ENCODE measurements around the gene TMX1. TPM values are rescaled to one million over a fixed set of nuclear protein-coding genes. Genes with fewer than 3 reads are reported as not detected.

The TMX1 gene
- total RNA-seq, 1 donor from 2014 or later, result 19.8 TPM

DNA sequence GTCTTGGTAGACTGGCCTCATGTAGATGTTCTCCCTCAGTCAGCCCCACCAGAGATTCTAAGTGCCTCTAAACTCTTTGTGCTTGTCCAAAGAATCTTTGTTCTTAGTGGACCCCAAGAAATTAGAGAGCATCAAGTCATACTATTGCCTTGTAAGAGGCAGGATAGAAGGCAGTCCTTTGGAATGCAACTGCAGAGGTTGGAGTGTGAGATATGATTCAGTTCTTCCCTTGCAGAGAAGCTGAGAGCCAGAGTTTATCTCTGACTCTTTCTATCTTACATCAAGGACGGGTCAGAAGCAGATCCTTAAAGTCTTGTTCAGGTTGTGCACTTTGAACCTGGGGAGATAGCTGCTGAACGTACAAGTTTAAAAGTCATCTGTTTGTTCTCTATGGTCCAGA, 21.1 kb downstream of the TMX1 start:
- H3K4me3 ChIP-seq (ENCODE audit: low read length in 3 of 3), result no peak overlapping the region
- H3K27me3 ChIP-seq (ENCODE audit: control insufficient read depth in 3 of 3, insufficient read depth in 3 of 3, low read length in 3 of 3), result no peaks in the 10 kb centered on the region
- peaks cover 0 to 4% (median 0%) of the 10 kb centered on the region in 3 donors for H3K36me3 ChIP-seq (ENCODE audit: control insufficient read depth in 3 of 3, insufficient read depth in 3 of 3, low read length in 3 of 3)
- no peak overlapping the region for H3K9ac ChIP-seq (ENCODE audit: low read depth in 1 of 3, low read length in 3 of 3)
- peaks cover 0 to 2% (median 0%) of the 10 kb centered on the region in 3 donors for H3K9me3 ChIP-seq (ENCODE audit: control insufficient read depth in 3 of 3, low read length in 3 of 3)
- H3K27ac ChIP-seq (ENCODE audit: low read depth, low read length), result no peak overlapping the region
- no peaks in the 10 kb centered on the region for H3K4me1 ChIP-seq (ENCODE audit: control insufficient read depth in 3 of 3, insufficient read depth in 3 of 3, low read length in 3 of 3)

DNA sequence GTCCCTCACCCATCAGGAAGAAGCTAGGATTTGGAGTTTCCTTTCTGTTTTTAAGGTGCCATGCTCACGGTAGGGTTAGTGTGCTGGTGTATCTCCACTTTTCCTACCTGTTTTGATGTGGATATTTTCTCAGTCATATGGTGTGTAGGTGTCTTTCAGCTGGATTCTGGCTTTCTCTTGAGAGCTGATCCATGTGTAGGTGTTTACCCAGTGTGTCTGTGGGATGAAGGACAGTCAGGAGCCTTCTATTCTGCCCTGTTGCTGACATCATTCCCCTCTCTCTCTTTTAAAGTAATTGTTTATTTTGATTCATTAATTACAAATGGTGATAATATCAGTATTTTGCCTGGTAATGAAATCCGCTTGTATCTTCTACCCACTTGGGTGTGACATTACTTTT, 22.8 kb downstream of the TMX1 start:
- Histone ChIP-seq H3K36me3 (ENCODE audit: control insufficient read depth in 3 of 3, insufficient read depth in 3 of 3, low read length in 3 of 3) (peaks cover 0 to 4% (median 0%) of the 10 kb centered on the region in 3 donors), H3K27me3 (ENCODE audit: control insufficient read depth in 3 of 3, insufficient read depth in 3 of 3, low read length in 3 of 3) (no peaks in the 10 kb centered on the region), H3K9me3 (ENCODE audit: control insufficient read depth in 3 of 3, low read length in 3 of 3) (peaks cover 0 to 2% (median 0%) of the 10 kb centered on the region in 3 donors), H3K4me3 (ENCODE audit: low read length in 3 of 3) (no peak overlapping the region), H3K9ac (ENCODE audit: low read depth in 1 of 3, low read length in 3 of 3) (no peak overlapping the region), H3K4me1 (ENCODE audit: control insufficient read depth in 3 of 3, insufficient read depth in 3 of 3, low read length in 3 of 3) (no peaks in the 10 kb centered on the region), H3K27ac (ENCODE audit: low read depth, low read length) (no peak overlapping the region)

DNA sequence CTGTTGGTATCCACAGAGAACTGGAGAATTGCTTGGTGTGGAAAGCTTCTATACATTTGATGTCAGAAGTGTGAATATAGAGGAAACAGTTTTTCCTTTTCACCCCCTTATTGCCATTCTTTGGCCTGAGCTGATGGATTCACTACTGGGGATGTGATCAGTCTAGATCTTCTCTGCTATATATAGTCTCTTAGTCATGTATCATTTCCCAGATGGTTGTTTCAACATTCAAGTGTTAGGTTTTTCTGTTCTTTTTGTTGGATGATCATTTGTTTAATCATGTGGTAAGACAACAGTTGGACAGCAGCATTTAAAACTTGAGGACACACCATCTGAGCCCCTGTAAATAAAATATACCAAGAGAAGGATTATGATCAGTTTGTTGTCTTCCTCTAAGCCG, 29.6 kb downstream of the TMX1 start:
- no peak overlapping the region for H3K27ac ChIP-seq (ENCODE audit: low read depth, low read length)
- no peak overlapping the region for H3K4me3 ChIP-seq (ENCODE audit: low read length in 3 of 3)
- no peaks in the 10 kb centered on the region for H3K36me3 ChIP-seq (ENCODE audit: control insufficient read depth in 3 of 3, insufficient read depth in 3 of 3, low read length in 3 of 3)
- H3K27me3 ChIP-seq (ENCODE audit: control insufficient read depth in 3 of 3, insufficient read depth in 3 of 3, low read length in 3 of 3), result no peaks in the 10 kb centered on the region
- H3K9ac ChIP-seq (ENCODE audit: low read depth in 1 of 3, low read length in 3 of 3), result no peak overlapping the region
- no peaks in the 10 kb centered on the region for H3K9me3 ChIP-seq (ENCODE audit: control insufficient read depth in 3 of 3, low read length in 3 of 3)
- H3K4me1 ChIP-seq (ENCODE audit: control insufficient read depth in 3 of 3, insufficient read depth in 3 of 3, low read length in 3 of 3), result no peaks in the 10 kb centered on the region

DNA sequence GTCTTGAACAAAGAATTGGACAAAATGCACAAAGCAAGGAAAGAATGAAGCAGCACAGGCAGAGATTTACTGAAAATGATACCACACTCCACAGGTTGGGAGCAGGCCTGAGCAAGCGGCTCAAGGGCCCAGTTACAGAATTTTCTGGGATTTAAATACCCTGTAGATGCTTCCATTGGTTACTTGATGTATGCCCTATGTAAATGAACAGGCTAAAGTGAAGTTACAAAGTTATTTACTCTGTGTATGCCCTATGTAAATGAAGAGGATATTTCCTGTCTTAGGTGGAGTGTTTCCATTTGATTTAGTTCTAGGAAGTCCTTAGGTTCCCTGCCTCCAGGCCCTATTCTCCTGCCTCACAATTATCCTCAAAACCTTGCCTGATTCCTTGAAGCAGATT, 36.6 kb downstream of the TMX1 start:
- no peaks in the 10 kb centered on the region for H3K36me3 ChIP-seq (ENCODE audit: control insufficient read depth in 3 of 3, insufficient read depth in 3 of 3, low read length in 3 of 3)
- no peak overlapping the region for H3K27ac ChIP-seq (ENCODE audit: low read depth, low read length)
- no peaks in the 10 kb centered on the region for H3K4me1 ChIP-seq (ENCODE audit: control insufficient read depth in 3 of 3, insufficient read depth in 3 of 3, low read length in 3 of 3)
- no peaks in the 10 kb centered on the region for H3K9me3 ChIP-seq (ENCODE audit: control insufficient read depth in 3 of 3, low read length in 3 of 3)
- H3K27me3 ChIP-seq (ENCODE audit: control insufficient read depth in 3 of 3, insufficient read depth in 3 of 3, low read length in 3 of 3), result no peaks in the 10 kb centered on the region
- H3K4me3 ChIP-seq (ENCODE audit: low read length in 3 of 3), result no peak overlapping the region
- H3K9ac ChIP-seq (ENCODE audit: low read depth in 1 of 3, low read length in 3 of 3), result no peak overlapping the region

DNA sequence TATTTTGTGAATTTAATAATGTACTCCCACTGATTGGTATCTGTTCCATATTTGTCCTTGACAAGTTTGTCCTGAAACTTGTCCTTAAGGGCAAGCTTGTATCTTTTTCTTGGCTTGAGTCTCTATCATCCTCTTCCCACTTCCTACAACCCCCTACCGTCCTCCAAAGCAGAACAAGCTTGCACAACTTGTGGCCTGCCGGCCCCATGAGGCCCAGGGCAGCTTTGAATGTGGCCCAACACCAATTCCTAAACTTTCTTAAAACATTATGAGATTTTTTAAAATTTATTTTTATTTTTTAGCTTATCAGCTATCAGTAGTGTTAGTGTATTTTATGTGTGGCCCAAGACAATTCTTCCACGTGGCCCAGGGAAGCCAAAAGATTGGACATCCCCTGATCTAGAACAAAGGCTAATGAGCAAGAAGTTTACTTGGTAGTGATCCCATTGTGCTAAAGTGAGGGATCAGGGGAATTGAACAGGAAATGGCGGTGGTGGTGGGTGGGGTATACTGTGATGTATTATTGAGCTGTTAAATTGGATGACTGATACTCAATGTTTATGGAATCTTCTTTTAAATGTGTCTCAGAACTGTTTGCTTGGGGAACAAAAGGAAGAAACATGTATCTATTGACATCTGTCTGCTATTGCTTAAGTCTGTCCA, 37.8 kb downstream of the TMX1 start:
- Histone ChIP-seq H3K9me3 (ENCODE audit: control insufficient read depth in 3 of 3, low read length in 3 of 3) (no peaks in the 10 kb centered on the region), H3K27me3 (ENCODE audit: control insufficient read depth in 3 of 3, insufficient read depth in 3 of 3, low read length in 3 of 3) (no peaks in the 10 kb centered on the region), H3K36me3 (ENCODE audit: control insufficient read depth in 3 of 3, insufficient read depth in 3 of 3, low read length in 3 of 3) (no peaks in the 10 kb centered on the region), H3K4me1 (ENCODE audit: control insufficient read depth in 3 of 3, insufficient read depth in 3 of 3, low read length in 3 of 3) (no peaks in the 10 kb centered on the region), H3K9ac (ENCODE audit: low read depth in 1 of 3, low read length in 3 of 3) (no peak overlapping the region), H3K4me3 (ENCODE audit: low read length in 3 of 3) (no peak overlapping the region), H3K27ac (ENCODE audit: low read depth, low read length) (no peak overlapping the region)

DNA sequence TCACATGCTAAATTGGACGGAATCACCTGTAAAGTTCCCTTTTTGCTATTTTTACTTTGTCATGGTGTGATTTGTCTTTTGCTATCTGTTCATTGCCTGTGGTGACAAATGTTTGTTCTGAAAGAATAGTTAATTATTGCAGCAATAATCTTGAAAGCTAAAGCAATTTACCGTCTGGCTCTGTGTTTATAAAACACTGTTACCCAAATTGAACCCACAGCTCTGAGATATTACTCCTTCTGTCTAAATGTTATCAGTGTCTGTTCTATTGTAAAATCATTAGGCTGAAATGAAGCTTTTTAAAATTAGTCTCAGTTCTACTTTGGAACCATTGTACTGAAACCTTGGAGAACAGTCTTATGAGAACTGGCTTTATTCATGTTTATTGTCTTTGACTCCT, 42.5 kb downstream of the TMX1 start:
- H3K27me3 ChIP-seq (ENCODE audit: control insufficient read depth in 3 of 3, insufficient read depth in 3 of 3, low read length in 3 of 3), result no peaks in the 10 kb centered on the region
- no peaks in the 10 kb centered on the region for H3K4me1 ChIP-seq (ENCODE audit: control insufficient read depth in 3 of 3, insufficient read depth in 3 of 3, low read length in 3 of 3)
- no peak overlapping the region for H3K9ac ChIP-seq (ENCODE audit: low read depth in 1 of 3, low read length in 3 of 3)
- no peaks in the 10 kb centered on the region for H3K36me3 ChIP-seq (ENCODE audit: control insufficient read depth in 3 of 3, insufficient read depth in 3 of 3, low read length in 3 of 3)
- H3K9me3 ChIP-seq (ENCODE audit: control insufficient read depth in 3 of 3, low read length in 3 of 3), result no peaks in the 10 kb centered on the region
- H3K27ac ChIP-seq (ENCODE audit: low read depth, low read length), result no peak overlapping the region
- no peak overlapping the region for H3K4me3 ChIP-seq (ENCODE audit: low read length in 3 of 3)

DNA sequence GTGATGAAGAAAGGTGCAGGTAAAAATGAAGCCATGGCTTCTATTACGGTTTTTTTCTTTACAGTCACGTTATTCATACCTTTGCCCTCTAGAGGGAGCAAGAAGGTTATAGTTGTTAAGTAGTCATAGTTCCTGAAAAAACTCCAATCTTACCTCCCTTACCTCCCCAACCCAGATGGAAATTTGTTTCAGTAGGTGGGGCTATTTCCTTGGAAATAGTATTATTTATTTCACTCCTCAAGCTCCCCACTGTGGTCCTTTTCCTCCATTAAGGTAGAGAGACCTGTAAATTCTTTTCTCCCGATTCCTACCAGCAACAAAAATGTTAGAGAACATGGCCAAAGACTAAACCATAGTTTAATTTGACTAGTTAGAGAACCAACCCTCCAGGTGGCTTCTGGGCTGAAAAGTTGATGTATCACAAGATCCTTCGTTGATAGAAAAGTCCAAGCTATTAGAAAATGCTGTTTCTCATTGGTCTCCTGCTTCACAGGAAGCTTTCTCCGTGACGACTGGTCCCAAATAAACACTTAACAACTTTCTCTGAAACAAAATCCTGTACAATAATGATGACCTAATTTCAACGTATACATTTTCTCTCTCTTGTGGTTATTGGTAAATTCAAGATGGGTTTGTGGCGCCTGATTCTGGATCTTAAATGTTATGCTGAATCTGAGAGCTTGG, 43.5 kb downstream of the TMX1 start:
- Histone ChIP-seq H3K4me1 (ENCODE audit: control insufficient read depth in 3 of 3, insufficient read depth in 3 of 3, low read length in 3 of 3) (no peaks in the 10 kb centered on the region), H3K4me3 (ENCODE audit: low read length in 3 of 3) (no peak overlapping the region), H3K9me3 (ENCODE audit: control insufficient read depth in 3 of 3, low read length in 3 of 3) (no peaks in the 10 kb centered on the region), H3K27ac (ENCODE audit: low read depth, low read length) (no peak overlapping the region), H3K9ac (ENCODE audit: low read depth in 1 of 3, low read length in 3 of 3) (no peak overlapping the region), H3K27me3 (ENCODE audit: control insufficient read depth in 3 of 3, insufficient read depth in 3 of 3, low read length in 3 of 3) (no peaks in the 10 kb centered on the region), H3K36me3 (ENCODE audit: control insufficient read depth in 3 of 3, insufficient read depth in 3 of 3, low read length in 3 of 3) (no peaks in the 10 kb centered on the region)

DNA sequence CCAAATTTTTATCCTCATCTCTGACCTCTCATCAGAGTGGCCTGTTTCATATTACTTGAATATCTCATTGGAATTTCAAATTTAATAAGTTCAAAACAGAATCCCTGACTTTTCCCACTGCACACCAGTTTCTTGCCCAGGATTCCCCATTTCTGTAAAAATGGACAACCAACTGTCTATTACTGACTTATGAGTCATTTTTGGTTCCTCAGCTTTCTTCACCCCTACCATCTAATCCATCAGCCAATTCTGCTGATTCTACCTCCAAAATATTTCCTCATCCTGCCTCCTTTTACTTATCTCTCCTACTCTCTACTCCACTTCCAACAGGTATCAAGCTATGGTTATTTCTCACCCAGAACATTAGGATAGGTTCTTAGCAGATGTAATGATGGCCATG, 44.2 kb downstream of the TMX1 start:
- no peaks in the 10 kb centered on the region for H3K36me3 ChIP-seq (ENCODE audit: control insufficient read depth in 3 of 3, insufficient read depth in 3 of 3, low read length in 3 of 3)
- H3K4me1 ChIP-seq (ENCODE audit: control insufficient read depth in 3 of 3, insufficient read depth in 3 of 3, low read length in 3 of 3), result no peaks in the 10 kb centered on the region
- no peak overlapping the region for H3K9ac ChIP-seq (ENCODE audit: low read depth in 1 of 3, low read length in 3 of 3)
- no peaks in the 10 kb centered on the region for H3K27me3 ChIP-seq (ENCODE audit: control insufficient read depth in 3 of 3, insufficient read depth in 3 of 3, low read length in 3 of 3)
- H3K4me3 ChIP-seq (ENCODE audit: low read length in 3 of 3), result no peak overlapping the region
- H3K27ac ChIP-seq (ENCODE audit: low read depth, low read length), result no peak overlapping the region
- H3K9me3 ChIP-seq (ENCODE audit: control insufficient read depth in 3 of 3, low read length in 3 of 3), result no peaks in the 10 kb centered on the region

DNA sequence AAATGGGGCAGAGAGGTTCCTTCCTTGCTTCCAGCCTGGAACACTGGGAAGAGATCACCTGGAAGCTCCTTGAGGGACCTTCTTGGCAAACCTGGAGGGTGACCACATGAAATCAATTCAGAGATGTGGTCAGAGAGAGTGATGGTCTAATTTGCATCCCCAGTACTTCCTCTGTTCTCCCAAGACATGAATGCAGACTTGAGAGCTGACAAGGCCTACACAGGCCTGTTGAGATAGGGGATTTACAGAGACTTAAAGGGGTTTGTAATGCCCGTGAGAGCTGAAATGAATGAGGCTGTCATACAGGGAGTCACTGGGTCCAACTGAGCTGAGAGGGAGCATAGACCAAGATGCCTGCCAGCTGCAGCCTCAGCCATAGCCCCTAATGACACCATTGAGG, 45.1 kb downstream of the TMX1 start:
- no peaks in the 10 kb centered on the region for H3K4me1 ChIP-seq (ENCODE audit: control insufficient read depth in 3 of 3, insufficient read depth in 3 of 3, low read length in 3 of 3)
- no peak overlapping the region for H3K27ac ChIP-seq (ENCODE audit: low read depth, low read length)
- H3K9me3 ChIP-seq (ENCODE audit: control insufficient read depth in 3 of 3, low read length in 3 of 3), result no peaks in the 10 kb centered on the region
- H3K9ac ChIP-seq (ENCODE audit: low read depth in 1 of 3, low read length in 3 of 3), result no peak overlapping the region
- no peaks in the 10 kb centered on the region for H3K27me3 ChIP-seq (ENCODE audit: control insufficient read depth in 3 of 3, insufficient read depth in 3 of 3, low read length in 3 of 3)
- H3K4me3 ChIP-seq (ENCODE audit: low read length in 3 of 3), result no peak overlapping the region
- no peaks in the 10 kb centered on the region for H3K36me3 ChIP-seq (ENCODE audit: control insufficient read depth in 3 of 3, insufficient read depth in 3 of 3, low read length in 3 of 3)

DNA sequence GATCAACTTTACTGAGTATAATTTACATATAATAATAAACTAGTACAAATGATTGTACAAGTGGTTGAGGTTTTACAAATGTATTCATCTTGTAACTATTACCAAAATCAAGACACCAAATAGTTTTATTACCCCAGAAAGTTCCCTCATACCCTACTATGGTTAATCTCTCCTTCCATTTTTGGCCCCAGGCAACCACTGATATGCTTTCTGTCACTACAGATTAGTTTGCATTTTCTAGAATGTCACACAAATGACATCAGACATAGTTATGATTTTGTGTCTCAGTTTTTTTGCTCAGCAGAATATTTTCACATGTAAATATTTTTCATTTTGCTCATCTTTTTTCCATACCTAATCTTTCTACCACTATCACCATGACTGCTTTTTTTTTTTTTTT, 49.1 kb downstream of the TMX1 start:
- peaks cover 0 to 9% (median 8%) of the 10 kb centered on the region in 3 donors for H3K4me1 ChIP-seq (ENCODE audit: control insufficient read depth in 3 of 3, insufficient read depth in 3 of 3, low read length in 3 of 3)
- H3K4me3 ChIP-seq (ENCODE audit: low read length in 3 of 3), result no peak overlapping the region
- no peak overlapping the region for H3K9ac ChIP-seq (ENCODE audit: low read depth in 1 of 3, low read length in 3 of 3)
- H3K36me3 ChIP-seq (ENCODE audit: control insufficient read depth in 3 of 3, insufficient read depth in 3 of 3, low read length in 3 of 3), result no peaks in the 10 kb centered on the region
- peaks cover 0 to 2% (median 0%) of the 10 kb centered on the region in 3 donors for H3K27me3 ChIP-seq (ENCODE audit: control insufficient read depth in 3 of 3, insufficient read depth in 3 of 3, low read length in 3 of 3)
- H3K27ac ChIP-seq (ENCODE audit: low read depth, low read length), result no peak overlapping the region
- H3K9me3 ChIP-seq (ENCODE audit: control insufficient read depth in 3 of 3, low read length in 3 of 3), result no peaks in the 10 kb centered on the region
